Measurements from ENCODE around the gene GLCE. TPM values are rescaled to one million over a fixed set of nuclear protein-coding genes. Genes with fewer than 3 reads are reported as not detected.

GLCE gene
- total RNA-seq, 1 donor from 2014 or later = 9.9 TPM

DNA sequence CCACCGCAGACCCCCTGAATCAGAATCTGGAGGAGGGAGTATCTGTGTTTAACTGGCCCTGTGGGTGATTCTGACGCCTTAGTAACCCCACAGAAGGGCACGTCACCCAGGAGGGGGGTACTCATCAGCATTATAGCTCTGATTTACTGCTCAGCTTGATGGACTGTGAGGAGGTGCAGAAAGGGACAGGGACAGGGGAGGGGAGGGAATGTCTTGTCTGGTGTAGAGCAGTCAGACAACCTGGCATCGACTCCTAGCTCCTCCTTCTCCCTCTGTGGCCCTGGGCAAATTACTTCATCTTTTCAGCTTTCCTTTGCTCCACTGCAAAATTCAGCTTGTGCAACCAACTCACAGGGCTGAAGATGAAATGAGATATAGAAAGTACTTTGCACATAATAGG lies 42.3 kb upstream of the GLCE start:
- H3K36me3 Mint-ChIP-seq (ENCODE audit: low read depth) = no peaks in the 10 kb centered on the region
- DNase-seq (ENCODE audit: low spot score) = no peak
- TF ChIP-seq, protein P1, sequence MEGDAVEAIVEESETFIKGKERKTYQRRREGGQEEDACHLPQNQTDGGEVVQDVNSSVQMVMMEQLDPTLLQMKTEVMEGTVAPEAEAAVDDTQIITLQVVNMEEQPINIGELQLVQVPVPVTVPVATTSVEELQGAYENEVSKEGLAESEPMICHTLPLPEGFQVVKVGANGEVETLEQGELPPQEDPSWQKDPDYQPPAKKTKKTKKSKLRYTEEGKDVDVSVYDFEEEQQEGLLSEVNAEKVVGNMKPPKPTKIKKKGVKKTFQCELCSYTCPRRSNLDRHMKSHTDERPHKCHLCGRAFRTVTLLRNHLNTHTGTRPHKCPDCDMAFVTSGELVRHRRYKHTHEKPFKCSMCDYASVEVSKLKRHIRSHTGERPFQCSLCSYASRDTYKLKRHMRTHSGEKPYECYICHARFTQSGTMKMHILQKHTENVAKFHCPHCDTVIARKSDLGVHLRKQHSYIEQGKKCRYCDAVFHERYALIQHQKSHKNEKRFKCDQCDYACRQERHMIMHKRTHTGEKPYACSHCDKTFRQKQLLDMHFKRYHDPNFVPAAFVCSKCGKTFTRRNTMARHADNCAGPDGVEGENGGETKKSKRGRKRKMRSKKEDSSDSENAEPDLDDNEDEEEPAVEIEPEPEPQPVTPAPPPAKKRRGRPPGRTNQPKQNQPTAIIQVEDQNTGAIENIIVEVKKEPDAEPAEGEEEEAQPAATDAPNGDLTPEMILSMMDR (IDR thresholded peaks at IDR 0.05) = no peak
- H3K27ac Mint-ChIP-seq (ENCODE audit: unreplicated experiment) = no peak overlapping the region
- no peaks in the 10 kb centered on the region for H3K9me3 Mint-ChIP-seq (ENCODE audit: low read depth)
- H3K4me1 Mint-ChIP-seq (ENCODE audit: low read depth) = peaks cover 3% of the 10 kb centered on the region
- peaks cover 51% of the 10 kb centered on the region for H3K27me3 Mint-ChIP-seq (ENCODE audit: low read depth)
- no peak overlapping the region for H3K4me3 Mint-ChIP-seq (ENCODE audit: unreplicated experiment)

DNA sequence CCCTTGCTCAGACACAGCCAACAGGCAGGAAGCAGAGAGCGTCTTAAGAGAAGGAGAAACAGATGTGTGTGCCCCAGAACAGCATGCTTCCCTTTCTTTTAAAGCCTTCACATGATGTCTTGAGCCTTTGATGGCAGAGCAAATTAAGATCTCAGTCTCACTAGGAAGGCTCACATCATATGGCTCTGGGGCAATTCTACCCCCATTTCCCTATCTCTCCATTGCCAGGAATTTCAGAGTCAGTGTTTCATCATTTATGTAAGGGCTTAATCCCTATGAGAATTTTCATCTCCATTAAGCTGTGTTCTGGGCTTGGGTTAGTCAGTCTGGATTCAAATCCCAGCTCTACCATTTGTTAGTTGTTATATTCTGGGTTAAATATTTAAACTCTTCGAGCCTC lies 41.4 kb upstream of the GLCE start:
- Mint-ChIP-seq H3K27me3 (ENCODE audit: low read depth) (peaks cover 42% of the 10 kb centered on the region), H3K4me3 (ENCODE audit: unreplicated experiment) (no peak overlapping the region)

DNA sequence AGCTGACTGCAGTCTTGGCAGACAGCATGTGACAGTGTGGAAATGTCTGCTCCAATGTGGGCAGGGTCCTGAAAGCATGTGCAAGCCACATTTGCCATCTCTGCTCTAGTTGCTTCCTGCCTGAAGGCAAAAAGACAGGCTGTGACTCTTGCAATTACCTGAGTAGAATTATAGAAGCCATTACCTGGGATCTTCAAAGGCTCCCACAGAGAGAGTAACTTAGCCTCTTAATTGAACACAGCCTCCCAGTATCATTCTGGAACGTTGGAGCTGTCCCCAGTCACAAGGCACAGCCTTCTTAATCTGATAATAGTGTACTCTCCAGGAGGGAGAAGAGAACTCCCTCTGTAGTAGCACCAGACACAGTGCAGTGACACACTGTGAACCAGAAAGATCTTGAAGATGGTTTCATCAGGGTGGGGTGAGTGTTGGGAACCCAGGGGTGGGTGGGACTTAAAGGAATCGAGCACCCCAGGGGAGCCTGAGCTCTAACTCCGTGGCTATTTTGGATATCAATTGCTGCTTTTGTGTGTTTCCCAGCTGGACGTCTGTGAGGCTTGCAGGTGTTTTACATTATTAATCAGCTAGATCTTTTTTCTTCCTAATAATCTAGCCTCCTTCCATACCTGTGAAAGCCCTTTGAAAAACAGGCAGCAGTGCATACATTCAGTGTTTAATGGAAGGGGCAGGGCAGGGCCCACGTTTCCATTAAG lies 40.6 kb upstream of the GLCE start:
- H3K27me3 Mint-ChIP-seq (ENCODE audit: low read depth) = peaks cover 34% of the 10 kb centered on the region
- H3K9me3 Mint-ChIP-seq (ENCODE audit: low read depth) = no peaks in the 10 kb centered on the region
- no peak overlapping the region for H3K27ac Mint-ChIP-seq (ENCODE audit: unreplicated experiment)

More for the DNA sequence above, 41.4 kb upstream of the GLCE start:
- H3K9me3 Mint-ChIP-seq (ENCODE audit: low read depth) = no peaks in the 10 kb centered on the region
- TF ChIP-seq, protein P1 (IDR thresholded peaks at IDR 0.05) = no peak
- H3K4me1 Mint-ChIP-seq (ENCODE audit: low read depth) = peaks cover 3% of the 10 kb centered on the region
- H3K36me3 Mint-ChIP-seq (ENCODE audit: low read depth) = no peaks in the 10 kb centered on the region
- no peak overlapping the region for H3K27ac Mint-ChIP-seq (ENCODE audit: unreplicated experiment)
- DNase-seq (ENCODE audit: low spot score) = no peak

DNA sequence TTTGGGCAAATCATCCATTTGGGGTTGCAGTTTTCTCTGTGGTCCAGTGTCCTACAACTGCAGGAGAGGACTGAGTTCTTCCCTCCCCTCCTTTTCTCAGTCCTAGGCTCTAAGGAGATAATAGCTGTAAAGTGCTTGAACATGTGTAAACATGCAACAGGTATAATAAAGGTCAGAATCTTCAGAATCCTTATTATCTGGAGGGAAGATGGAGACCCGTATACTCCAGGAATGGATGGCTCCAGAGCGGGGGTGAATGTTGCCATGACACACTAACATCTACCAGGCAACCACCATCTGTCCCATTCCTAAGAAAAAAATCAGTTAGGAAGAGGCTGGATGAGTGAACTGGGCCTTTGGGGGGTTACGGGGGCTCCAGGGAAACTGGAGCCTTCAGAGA lies 39.7 kb upstream of the GLCE start:
- Mint-ChIP-seq H3K27ac (ENCODE audit: unreplicated experiment) (no peak overlapping the region), H3K4me1 (ENCODE audit: low read depth) (peaks cover 11% of the 10 kb centered on the region), H3K27me3 (ENCODE audit: low read depth) (peaks cover 31% of the 10 kb centered on the region), H3K4me3 (ENCODE audit: unreplicated experiment) (no peak overlapping the region), H3K36me3 (ENCODE audit: low read depth) (no peaks in the 10 kb centered on the region), H3K9me3 (ENCODE audit: low read depth) (no peaks in the 10 kb centered on the region)
- no peak for DNase-seq (ENCODE audit: low spot score)
- TF ChIP-seq, protein P1 (IDR thresholded peaks at IDR 0.05) = no peak

More for the DNA sequence above, 40.6 kb upstream of the GLCE start:
- DNase-seq (ENCODE audit: low spot score) = no peak
- Mint-ChIP-seq H3K4me1 (ENCODE audit: low read depth) (peaks cover 3% of the 10 kb centered on the region), H3K4me3 (ENCODE audit: unreplicated experiment) (no peak overlapping the region), H3K36me3 (ENCODE audit: low read depth) (no peaks in the 10 kb centered on the region)
- TF ChIP-seq, protein P1 (IDR thresholded peaks at IDR 0.05) = no peak

DNA sequence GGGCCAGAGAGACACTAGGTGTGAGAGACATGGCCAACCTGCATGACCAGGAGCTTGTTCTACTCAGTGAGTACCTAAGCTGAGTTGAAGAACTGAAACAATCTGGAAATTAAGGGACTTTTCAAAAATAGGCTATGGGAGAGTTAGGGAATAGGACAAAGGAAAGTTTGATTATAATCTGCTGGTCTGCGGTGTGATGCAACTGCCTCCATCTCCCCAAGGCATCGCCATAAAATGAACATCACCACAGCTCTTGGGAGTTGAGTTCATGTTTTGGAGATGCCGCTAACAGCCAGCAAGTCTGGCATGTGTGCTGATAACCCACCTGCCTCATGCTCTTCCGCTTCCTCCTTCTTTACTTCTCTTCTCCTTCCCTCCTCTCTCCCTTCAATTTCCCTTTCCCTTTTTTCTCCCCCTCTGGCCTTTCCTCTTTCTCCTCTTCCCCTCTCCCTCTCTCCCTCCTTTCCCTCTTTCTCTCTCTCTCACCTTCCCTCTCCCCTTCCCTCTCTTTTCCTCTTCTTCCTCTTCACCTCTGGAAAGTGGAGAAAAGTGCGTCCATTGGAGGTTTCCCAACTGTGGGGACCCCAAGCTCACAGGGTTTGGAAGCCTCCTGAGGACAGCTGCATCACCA lies 39.1 kb upstream of the GLCE start:
- H3K27me3 Mint-ChIP-seq (ENCODE audit: low read depth) = peaks cover 26% of the 10 kb centered on the region
- H3K9me3 Mint-ChIP-seq (ENCODE audit: low read depth) = no peaks in the 10 kb centered on the region
- H3K4me1 Mint-ChIP-seq (ENCODE audit: low read depth) = peaks cover 17% of the 10 kb centered on the region

More for the DNA sequence above, 39.1 kb upstream of the GLCE start:
- Mint-ChIP-seq H3K27ac (ENCODE audit: unreplicated experiment) (no peak overlapping the region), H3K36me3 (ENCODE audit: low read depth) (no peaks in the 10 kb centered on the region), H3K4me3 (ENCODE audit: unreplicated experiment) (no peak overlapping the region)
- DNase-seq (ENCODE audit: low spot score) = no peak
- TF ChIP-seq, protein P1 (IDR thresholded peaks at IDR 0.05) = no peak
